HG02610 (cell line): ENCODE results near the gene PLXNA4.

Experiments used
- ATAC-seq: cut with Tn5 transposase; IDR thresholded peaks from one replicate; pipeline ENCODE4 v1.9.1; 2021; ENCODE audit warnings: mild to moderate bottlenecking, moderate library complexity; ENCODE audit not compliant: unreplicated experiment

PLXNA4 gene

GRCh38 chr7:132371948-132372347 is 204.3 kb downstream of the PLXNA4 start:
- no peak for ATAC-seq

DNA sequence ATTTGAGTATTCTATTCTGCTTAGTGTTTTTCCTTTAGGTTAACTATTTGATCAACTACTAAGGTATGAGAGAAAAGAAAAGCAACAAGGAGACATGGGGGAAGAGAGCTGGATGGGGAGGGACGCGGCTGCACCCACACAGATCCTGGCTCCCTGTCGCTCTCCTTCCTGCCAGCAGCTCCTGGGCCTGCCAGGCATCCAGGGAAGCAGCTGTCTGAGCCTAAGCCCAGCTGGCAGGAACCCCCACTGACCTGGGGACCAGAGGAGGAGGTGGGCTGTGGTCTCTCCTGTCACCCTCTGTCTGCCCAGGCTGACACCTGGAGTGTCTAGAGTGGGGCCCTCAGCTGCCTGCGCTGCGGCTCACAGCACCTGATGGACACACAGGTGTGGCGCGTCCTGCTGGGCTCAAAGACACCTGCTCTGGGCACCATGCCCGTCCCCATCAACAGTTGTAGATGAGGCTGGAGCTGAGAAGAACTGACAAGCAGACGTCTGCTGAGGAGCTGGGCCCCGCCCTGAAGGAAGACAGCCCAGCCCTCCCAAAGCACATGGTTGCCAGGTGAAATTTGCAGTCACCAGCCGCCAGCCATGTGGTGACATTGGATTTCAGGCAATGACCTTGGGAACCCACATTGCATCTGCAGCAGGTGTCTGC is 207.9 kb downstream of the PLXNA4 start:
- no peak for ATAC-seq

GRCh38 chr7:132367795-132368194 is 208.5 kb downstream of the PLXNA4 start:
- no peak for ATAC-seq

- ATAC-seq = no peak
Measured at GRCh38 chr7:132367004-132367403, 209.3 kb downstream of the PLXNA4 start.

- ATAC-seq = no peak
Measured at GRCh38 chr7:132364226-132364625, 212.0 kb downstream of the PLXNA4 start.

GRCh38 chr7:132362059-132362458 is 214.2 kb downstream of the PLXNA4 start:
- ATAC-seq = no peak

DNA sequence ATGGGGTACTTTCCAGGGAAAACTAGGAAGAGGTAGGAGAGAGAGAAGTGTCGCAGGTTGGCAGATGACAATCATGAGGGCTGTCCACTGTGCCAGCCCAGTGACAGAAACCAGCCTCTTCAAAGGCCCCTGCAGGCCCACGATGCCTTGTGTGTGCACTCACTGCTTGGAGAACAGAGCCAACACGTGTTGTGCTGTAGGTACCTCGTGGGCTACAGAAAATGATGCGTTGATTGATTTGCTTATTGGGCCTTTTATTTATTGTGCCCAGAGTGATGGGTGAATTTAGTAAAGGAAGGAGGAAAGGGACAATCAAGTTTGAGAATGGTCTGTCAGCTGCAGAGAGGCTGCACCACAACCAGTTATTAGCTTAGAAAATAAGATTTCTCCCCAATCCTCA is 215.1 kb downstream of the PLXNA4 start:
- no peak for ATAC-seq

- ATAC-seq = no peak
Measured at GRCh38 chr7:132359743-132360142, 216.5 kb downstream of the PLXNA4 start.

- ATAC-seq = no peak
Measured at GRCh38 chr7:132355048-132355447, 221.2 kb downstream of the PLXNA4 start.

- no peak for ATAC-seq
Measured at GRCh38 chr7:132354527-132354926, 221.7 kb downstream of the PLXNA4 start.

- no peak for ATAC-seq
Measured at GRCh38 chr7:132353936-132354335, 222.3 kb downstream of the PLXNA4 start.

DNA sequence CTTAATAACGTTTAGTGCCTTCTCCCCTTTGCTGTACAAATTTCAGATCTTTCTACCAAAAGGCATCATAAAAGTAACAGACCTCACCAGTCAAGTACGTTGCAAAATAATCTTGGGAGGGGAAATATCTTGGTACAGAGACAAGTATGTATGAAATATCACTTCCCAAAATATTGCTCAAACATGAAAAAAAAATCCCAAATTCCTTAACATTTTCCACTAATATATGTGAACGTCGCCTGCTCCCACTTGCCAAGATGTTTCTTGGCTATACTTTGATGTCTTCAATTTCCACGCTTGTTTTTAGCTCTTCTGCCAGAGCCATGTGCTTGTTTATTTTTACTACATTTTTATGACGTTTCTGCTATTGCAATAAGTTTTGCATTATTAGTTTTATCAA is 223.5 kb downstream of the PLXNA4 start:
- ATAC-seq = no peak

GRCh38 chr7:132351954-132352499 is 224.2 kb downstream of the PLXNA4 start:
- ATAC-seq = no peak

GRCh38 chr7:132350741-132351140 is 225.5 kb downstream of the PLXNA4 start:
- no peak for ATAC-seq

DNA sequence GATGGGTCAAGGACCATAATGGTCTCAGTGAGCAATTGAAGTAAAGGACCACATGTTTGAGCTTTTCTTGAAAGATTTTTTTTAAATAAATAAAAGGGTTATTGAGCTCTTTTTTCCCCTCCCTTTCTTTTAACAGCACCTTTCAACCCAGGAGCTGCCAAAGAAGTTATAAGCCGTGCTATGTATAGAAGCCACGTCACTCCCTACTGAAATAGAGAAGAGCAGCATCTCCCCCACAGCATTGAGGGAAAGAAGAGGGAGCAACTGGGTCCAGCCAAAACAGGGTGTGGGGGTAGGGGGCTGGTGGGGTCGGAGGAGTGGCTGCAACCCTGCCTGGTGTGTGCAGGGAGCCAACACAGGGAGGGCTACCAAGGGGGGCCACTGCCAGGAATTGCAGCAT is 227.2 kb downstream of the PLXNA4 start:
- no peak for ATAC-seq

DNA sequence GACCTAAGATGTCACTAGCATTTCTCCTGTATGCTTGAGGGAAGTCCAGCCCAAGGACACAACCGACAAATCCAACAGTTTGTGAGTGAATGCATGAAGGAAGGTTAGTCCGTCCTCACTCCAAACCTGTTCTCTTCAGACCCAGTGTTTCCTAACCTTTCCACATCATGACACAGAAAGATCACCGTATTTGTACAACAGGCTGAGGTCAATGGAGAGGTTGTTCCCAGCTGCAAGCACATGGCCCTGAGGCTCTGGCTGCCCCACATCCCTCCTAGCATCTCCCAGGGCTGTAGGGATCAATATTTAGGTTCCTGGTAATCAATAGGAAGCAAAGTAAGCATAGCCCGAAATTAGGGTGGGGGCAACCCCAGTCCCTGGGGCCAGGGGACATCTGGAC is 227.9 kb downstream of the PLXNA4 start:
- ATAC-seq = no peak

DNA sequence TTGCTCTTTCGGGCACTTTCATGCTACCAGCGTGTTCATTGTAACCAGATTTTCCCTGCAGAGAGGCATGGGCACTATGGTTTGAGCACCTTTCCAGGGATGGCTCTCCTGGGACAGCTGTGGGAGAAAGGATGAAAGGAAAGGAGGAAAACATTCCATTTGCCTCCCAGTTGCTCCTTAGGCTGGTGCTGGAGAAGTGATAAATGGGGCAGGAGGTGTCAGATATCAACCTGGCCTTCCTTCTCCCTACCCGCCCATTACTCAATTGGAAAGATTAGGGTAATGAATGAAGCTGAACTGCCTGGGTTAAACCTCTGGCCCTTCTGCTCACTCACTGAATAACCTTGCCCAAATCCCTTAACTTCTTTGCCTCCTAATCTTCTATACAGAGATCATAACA is 228.4 kb downstream of the PLXNA4 start:
- ATAC-seq = no peak

- no peak for ATAC-seq
Measured at GRCh38 chr7:132347123-132347522, 229.1 kb downstream of the PLXNA4 start.

GRCh38 chr7:132345543-132346129 is 230.6 kb downstream of the PLXNA4 start:
- ATAC-seq = no peak

DNA sequence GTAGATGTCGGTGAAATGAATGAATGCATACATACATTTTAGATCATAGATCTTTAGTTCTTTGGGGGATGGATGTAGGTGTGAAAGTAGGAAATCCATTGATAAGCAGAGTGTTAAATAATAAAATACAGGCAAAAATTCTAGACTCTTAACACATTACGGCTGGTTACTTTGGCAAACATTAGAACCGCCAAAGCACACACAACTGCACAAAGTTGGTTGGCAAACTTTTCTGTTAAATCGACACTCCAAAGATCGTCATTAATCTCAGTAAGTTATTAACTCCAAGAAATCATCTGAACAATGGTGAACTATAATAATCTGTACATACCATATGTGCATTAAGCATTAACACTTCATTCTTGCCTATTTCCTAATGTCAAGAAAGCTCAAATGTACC is 231.2 kb downstream of the PLXNA4 start:
- ATAC-seq = no peak

GRCh38 chr7:132343199-132343598 is 233.1 kb downstream of the PLXNA4 start:
- no peak for ATAC-seq

GRCh38 chr7:132337450-132338080 is 238.7 kb downstream of the PLXNA4 start:
- no peak for ATAC-seq
